ENCODE data around the gene RNF146.

Gene RNF146

GRCh38 chr6:127282184-127282583 lies 15.5 kb downstream of the RNF146 start:
- CTCF ChIA-PET = interaction anchor here (1.1 to 4.4 kb wide), 4 partner anchors 9 to 20 kb away, joined by 3 to 23 read pairs (median 3); partner anchors contain the start of gene RNF146
- POLR2A ChIA-PET = no interaction called here
- TF ChIP-seq, protein P1, sequence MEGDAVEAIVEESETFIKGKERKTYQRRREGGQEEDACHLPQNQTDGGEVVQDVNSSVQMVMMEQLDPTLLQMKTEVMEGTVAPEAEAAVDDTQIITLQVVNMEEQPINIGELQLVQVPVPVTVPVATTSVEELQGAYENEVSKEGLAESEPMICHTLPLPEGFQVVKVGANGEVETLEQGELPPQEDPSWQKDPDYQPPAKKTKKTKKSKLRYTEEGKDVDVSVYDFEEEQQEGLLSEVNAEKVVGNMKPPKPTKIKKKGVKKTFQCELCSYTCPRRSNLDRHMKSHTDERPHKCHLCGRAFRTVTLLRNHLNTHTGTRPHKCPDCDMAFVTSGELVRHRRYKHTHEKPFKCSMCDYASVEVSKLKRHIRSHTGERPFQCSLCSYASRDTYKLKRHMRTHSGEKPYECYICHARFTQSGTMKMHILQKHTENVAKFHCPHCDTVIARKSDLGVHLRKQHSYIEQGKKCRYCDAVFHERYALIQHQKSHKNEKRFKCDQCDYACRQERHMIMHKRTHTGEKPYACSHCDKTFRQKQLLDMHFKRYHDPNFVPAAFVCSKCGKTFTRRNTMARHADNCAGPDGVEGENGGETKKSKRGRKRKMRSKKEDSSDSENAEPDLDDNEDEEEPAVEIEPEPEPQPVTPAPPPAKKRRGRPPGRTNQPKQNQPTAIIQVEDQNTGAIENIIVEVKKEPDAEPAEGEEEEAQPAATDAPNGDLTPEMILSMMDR (IDR thresholded peaks at IDR 0.05; ENCODE audit: control extremely low read depth, extremely low read depth, low read depth, missing control alignments) = no peak
- DNase-seq (ENCODE audit: extremely low spot score) = no peak

DNA sequence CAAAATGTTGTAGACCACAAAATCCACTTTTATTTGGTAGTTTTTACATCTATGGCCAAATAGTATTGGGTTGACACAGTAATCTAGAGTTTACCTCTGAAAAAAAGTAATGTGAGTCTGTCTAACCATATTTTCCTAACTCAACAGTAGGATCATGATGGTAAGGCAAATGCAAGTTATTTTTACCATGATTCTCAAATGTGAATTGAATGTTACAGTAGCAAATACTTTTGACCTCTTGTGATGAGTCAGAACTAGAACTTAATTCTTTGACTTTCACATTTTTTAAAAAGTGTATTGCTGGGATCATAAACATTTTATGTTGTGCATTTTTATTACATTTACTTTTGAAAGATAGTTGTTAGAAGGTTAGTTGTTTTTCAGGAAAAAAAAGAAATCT lies 22.0 kb downstream of the RNF146 start:
- ChIA-PET POLR2A (no interaction called here), CTCF (interaction anchor here (1.4 to 5.3 kb wide), 4 partner anchors 14 to 68 kb away, joined by 3 to 68 read pairs (median 6); partner anchors contain the start of gene RNF146)
- DNase-seq (ENCODE audit: extremely low spot score) = no peak
- TF ChIP-seq, protein P1 (IDR thresholded peaks at IDR 0.05; ENCODE audit: control extremely low read depth, extremely low read depth, low read depth, missing control alignments) = no peak

- TF ChIP-seq, protein P1 (IDR thresholded peaks at IDR 0.05; ENCODE audit: control extremely low read depth, extremely low read depth, low read depth, missing control alignments) = no peak
- DNase-seq (ENCODE audit: extremely low spot score) = no peak
- CTCF ChIA-PET = interaction anchor here (1.0 to 5.3 kb wide), 6 partner anchors 13 to 1499 kb away, joined by 3 to 68 read pairs (median 4); partner anchors contain the start of genes NCOA7 and RNF146
- POLR2A ChIA-PET = interaction anchor here (0.6 kb wide), 1 partner anchor 1319 kb away, joined by 3 read pairs; no protein-coding TSS in a partner anchor
Measured at GRCh38 chr6:127289934-127290333, 23.3 kb downstream of the RNF146 start.

DNA sequence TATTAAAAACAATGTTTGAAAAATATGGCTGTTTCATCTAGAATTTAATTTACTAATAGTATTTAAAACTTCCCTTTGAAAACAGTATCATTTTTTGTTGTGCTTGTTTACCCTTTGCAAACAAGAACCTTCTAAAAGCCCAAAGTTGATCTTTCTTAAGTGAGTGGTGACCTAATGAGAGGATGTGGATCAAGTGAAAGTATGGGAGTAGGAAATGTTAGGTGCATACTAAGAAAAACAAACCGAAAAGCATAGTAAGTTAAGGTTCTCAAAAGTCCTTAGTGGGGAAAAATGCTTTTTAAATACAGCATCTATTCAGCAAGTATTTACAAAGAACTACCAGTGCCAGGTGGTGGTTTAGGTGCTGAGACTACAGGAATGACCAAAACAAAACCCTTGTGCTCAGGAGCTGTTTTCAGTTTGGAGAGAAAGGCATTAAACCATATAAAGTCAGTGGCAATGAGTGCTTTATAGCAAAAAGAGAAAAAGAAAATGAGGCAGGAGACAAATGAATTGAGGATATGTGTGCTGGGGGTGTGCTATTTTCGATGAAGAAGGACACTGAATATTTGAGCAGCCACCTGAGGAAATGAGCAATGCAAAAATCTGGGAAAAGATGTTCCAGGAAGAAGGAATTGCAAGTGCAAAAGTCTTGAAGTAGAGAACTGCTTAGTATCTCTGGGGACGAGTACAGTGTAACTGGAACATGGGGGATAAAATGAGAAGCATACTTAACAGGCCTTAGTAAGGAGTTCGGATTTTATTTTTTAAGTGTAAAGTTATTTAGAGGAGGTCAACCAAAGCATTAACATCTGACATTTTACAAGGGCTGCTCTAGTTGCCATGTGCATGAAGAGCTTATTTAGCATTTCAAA lies 24.0 kb downstream of the RNF146 start:
- CTCF ChIA-PET = interaction anchor here (0.8 to 5.3 kb wide), 11 partner anchors 8 to 1500 kb away, joined by 3 to 68 read pairs (median 3); partner anchors contain the start of genes NCOA7 and RNF146
- no peak for DNase-seq (ENCODE audit: extremely low spot score)
- TF ChIP-seq, protein P1 (IDR thresholded peaks at IDR 0.05; ENCODE audit: control extremely low read depth, extremely low read depth, low read depth, missing control alignments) = no peak
- POLR2A ChIA-PET = no interaction called here

- POLR2A ChIA-PET = no interaction called here
- TF ChIP-seq, protein P1 (IDR thresholded peaks at IDR 0.05; ENCODE audit: control extremely low read depth, extremely low read depth, low read depth, missing control alignments) = no peak
- peak; percentile 22 for DNase-seq (ENCODE audit: extremely low spot score)
- CTCF ChIA-PET = interaction anchor here (0.8 to 5.3 kb wide), 8 partner anchors 9 to 1501 kb away, joined by 3 to 68 read pairs (median 3); partner anchors contain the start of genes NCOA7 and RNF146
Measured at GRCh38 chr6:127291495-127291894, 24.8 kb downstream of the RNF146 start.

DNA sequence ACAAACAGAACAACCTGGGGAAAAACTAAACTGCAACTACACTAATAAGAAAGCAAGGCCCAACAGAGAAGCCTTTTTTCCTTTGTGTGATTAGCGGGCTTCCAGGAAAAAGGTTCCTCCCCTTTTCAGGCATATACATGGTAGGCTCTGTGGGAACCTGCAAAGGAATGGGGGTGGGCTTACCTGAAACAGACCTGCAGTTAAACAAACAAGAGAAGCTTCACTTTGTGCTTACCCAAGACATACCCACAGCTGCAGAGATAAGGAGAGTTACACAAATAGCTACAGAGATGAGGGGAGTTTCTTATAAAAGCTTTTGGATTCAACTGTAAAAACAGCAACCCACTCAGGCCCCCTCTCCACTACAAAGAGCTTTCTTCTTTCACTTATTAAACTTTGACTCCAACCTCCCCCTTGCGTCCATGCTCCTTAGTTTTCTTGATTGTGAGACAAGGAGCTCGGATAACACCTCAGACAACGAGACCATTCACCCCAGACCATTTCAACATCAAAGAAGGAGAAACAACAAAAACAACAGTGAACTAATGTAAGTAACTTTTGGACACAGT lies 30.9 kb downstream of the RNF146 start:
- no peak for DNase-seq (ENCODE audit: extremely low spot score)
- ChIA-PET CTCF (interaction anchor here (0.9 to 1.5 kb wide), 4 partner anchors 10 to 123 kb away, joined by 3 to 4 read pairs (median 4); partner anchors contain the start of gene RNF146), POLR2A (no interaction called here)
- TF ChIP-seq, protein P1 (IDR thresholded peaks at IDR 0.05; ENCODE audit: control extremely low read depth, extremely low read depth, low read depth, missing control alignments) = no peak

Measured in GM10248 (cell line).